KMS-11 (cell line): Measurements from ENCODE around the gene NINL.

ENCODE experiments used
- H2AFZ ChIP-seq: fragments of 200-600 bp; sonication (generic); 2 replicates; pipeline ENCODE4 v1.6.1; 2016; ENCODE audit warnings: antibody characterized with exemption, mixed run types, low read depth
- H3K27ac ChIP-seq: fragments of 200-600 bp; sonication (generic); 2 replicates; pipeline ENCODE4 v1.6.1; 2016; ENCODE audit warnings: mild to moderate bottlenecking, mixed run types
- H3K27me3 ChIP-seq: fragments of 200-600 bp; sonication (generic); 2 replicates; pipeline ENCODE4 v1.6.1; 2017; ENCODE audit warnings: mild to moderate bottlenecking, low read depth, mixed run types, moderate library complexity; ENCODE audit not compliant: insufficient read depth
- H3K36me3 ChIP-seq: fragments of 200-600 bp; sonication (generic); 2 replicates; pipeline ENCODE4 v1.6.1; 2017; ENCODE audit warnings: mild to moderate bottlenecking, mixed run types; ENCODE audit not compliant: insufficient read depth
- H3K4me1 ChIP-seq: fragments of 200-600 bp; sonication (generic); 2 replicates; pipeline ENCODE4 v1.6.1; 2016; ENCODE audit warnings: mild to moderate bottlenecking, low read depth, mixed run types; ENCODE audit not compliant: poor library complexity, severe bottlenecking
- H3K4me2 ChIP-seq: fragments of 200-600 bp; sonication (generic); 2 replicates; pipeline ENCODE4 v1.7.0; 2016; ENCODE audit warnings: mild to moderate bottlenecking, mixed run types
- H3K4me3 ChIP-seq: fragments of 200-600 bp; sonication (generic); IDR thresholded peaks from 2 replicates; pipeline ENCODE4 v1.6.1; 2017; ENCODE audit warnings: low read depth, low read length, mixed read lengths; ENCODE audit not compliant: insufficient read depth
- H3K79me2 ChIP-seq: fragments of 200-600 bp; sonication (generic); 2 replicates; pipeline ENCODE4 v1.6.1; 2016; ENCODE audit warnings: low read depth, mixed run types; ENCODE audit not compliant: insufficient read depth
- H3K9ac ChIP-seq: fragments of 200-600 bp; sonication (generic); 2 replicates; pipeline ENCODE4 v1.6.1; 2016; ENCODE audit warnings: mild to moderate bottlenecking, mixed run types
- H4K20me1 ChIP-seq: fragments of 200-600 bp; sonication (generic); 2 replicates; pipeline ENCODE4 v1.6.1; 2016; ENCODE audit warnings: mild to moderate bottlenecking, mixed run types; ENCODE audit not compliant: insufficient read depth
- TF ChIP-seq, protein P1 (sequence below): fragments of 200-600 bp; sonication (generic); conservative IDR thresholded peaks from 2 replicates; pipeline ENCODE4 v1.6.1; 2017; ENCODE audit warnings: low read depth, mild to moderate bottlenecking, antibody characterized with exemption, low read length, moderate library complexity, mixed read lengths

Gene NINL

GRCh38 chr20:25464501-25465242, 120.7 kb downstream of the NINL start:
- Histone ChIP-seq H3K79me2 (no peaks in the 10 kb centered on the region), H3K27ac (no peak overlapping the region), H3K4me1 (no peaks in the 10 kb centered on the region), H3K4me2 (no peak overlapping the region), H3K9ac (no peak overlapping the region), H2AFZ (no peak overlapping the region), H3K27me3 (no peaks in the 10 kb centered on the region), H3K4me3 (no peak overlapping the region), H3K36me3 (no peaks in the 10 kb centered on the region), H4K20me1 (no peaks in the 10 kb centered on the region)
- TF ChIP-seq, protein P1, sequence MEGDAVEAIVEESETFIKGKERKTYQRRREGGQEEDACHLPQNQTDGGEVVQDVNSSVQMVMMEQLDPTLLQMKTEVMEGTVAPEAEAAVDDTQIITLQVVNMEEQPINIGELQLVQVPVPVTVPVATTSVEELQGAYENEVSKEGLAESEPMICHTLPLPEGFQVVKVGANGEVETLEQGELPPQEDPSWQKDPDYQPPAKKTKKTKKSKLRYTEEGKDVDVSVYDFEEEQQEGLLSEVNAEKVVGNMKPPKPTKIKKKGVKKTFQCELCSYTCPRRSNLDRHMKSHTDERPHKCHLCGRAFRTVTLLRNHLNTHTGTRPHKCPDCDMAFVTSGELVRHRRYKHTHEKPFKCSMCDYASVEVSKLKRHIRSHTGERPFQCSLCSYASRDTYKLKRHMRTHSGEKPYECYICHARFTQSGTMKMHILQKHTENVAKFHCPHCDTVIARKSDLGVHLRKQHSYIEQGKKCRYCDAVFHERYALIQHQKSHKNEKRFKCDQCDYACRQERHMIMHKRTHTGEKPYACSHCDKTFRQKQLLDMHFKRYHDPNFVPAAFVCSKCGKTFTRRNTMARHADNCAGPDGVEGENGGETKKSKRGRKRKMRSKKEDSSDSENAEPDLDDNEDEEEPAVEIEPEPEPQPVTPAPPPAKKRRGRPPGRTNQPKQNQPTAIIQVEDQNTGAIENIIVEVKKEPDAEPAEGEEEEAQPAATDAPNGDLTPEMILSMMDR = no peak

DNA sequence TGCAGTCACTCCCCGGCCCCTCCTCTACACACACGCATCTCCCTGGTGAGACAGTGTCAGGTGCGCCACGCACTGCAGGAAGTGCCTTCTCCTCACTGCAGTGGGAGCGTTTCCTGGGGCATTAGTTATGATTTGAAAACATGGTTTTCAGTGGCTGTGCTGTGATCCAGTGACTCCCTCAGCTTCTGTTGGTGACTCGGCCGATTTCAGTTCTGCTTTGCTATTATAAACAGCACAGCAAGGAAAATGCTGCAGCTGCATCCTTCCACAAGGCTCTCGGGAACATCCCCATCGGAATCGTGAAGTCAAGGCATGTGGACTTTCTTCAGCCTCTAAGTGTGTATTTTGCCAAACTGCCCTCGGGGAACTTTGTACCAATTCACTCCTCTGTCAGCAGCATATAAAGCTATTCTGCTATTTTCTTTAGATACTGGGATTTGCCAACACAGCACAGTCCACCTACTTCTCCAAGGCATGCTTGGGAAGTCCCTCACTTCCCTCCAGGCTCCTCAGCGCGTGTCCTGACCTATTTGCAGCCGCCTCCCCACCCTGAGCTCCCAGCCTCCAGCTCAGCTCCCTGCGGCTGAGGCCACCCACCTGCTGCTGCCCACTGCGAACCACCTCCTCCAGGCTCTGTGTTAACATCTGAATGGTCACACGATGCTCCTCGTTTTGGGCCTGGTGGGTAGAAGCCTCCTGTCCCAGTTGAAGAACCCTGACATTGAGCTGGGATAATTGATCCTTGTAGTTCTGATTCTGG, 123.4 kb downstream of the NINL start:
- Histone ChIP-seq H3K9ac (no peak overlapping the region), H4K20me1 (no peaks in the 10 kb centered on the region), H3K4me2 (no peak overlapping the region), H2AFZ (no peak overlapping the region), H3K27me3 (no peaks in the 10 kb centered on the region), H3K36me3 (no peaks in the 10 kb centered on the region), H3K79me2 (no peaks in the 10 kb centered on the region), H3K4me1 (no peaks in the 10 kb centered on the region), H3K27ac (no peak overlapping the region), H3K4me3 (no peak overlapping the region)
- TF ChIP-seq, protein P1 = no peak

DNA sequence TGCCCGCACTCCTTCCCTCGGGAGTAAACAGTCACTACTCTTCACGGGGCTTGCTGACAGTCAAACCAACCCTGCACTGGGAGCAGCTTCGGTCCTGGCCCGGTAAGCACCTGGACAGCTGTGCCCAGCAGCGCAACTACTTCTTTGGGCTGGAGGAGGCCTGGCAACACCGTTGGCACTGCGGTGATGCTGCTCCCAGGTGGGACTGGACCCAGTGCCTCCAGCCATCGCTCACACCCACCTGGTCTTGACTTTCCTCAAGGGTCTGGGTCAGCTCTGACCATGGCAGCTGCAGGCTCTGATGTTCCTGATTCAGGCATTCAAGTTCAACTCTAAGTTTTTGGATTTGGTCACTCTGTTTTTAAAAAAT, 124.1 kb downstream of the NINL start:
- H3K36me3 ChIP-seq = no peaks in the 10 kb centered on the region
- H3K27ac ChIP-seq = no peak overlapping the region
- H3K4me1 ChIP-seq = no peaks in the 10 kb centered on the region
- no peaks in the 10 kb centered on the region for H3K27me3 ChIP-seq
- H3K79me2 ChIP-seq = no peaks in the 10 kb centered on the region
- TF ChIP-seq, protein P1 = no peak
- H3K4me3 ChIP-seq = no peak overlapping the region
- H3K4me2 ChIP-seq = no peak overlapping the region
- H3K9ac ChIP-seq = no peak overlapping the region
- H4K20me1 ChIP-seq = no peaks in the 10 kb centered on the region
- no peak overlapping the region for H2AFZ ChIP-seq

GRCh38 chr20:25460566-25461280, 124.6 kb downstream of the NINL start:
- Histone ChIP-seq H4K20me1 (no peaks in the 10 kb centered on the region), H3K4me3 (no peak overlapping the region), H3K36me3 (no peaks in the 10 kb centered on the region), H3K79me2 (no peaks in the 10 kb centered on the region), H2AFZ (no peak overlapping the region), H3K4me1 (no peaks in the 10 kb centered on the region), H3K9ac (no peak overlapping the region), H3K27ac (no peak overlapping the region), H3K4me2 (no peak overlapping the region), H3K27me3 (no peaks in the 10 kb centered on the region)
- TF ChIP-seq, protein P1 = no peak
